Measurements from ENCODE around the gene ADCY2. TPM values are rescaled to one million over a fixed set of nuclear protein-coding genes. Genes with fewer than 3 reads are reported as not detected.

The ADCY2 gene
- total RNA-seq, 1 donor from 2014 or later, result 4.6 TPM

- no peak for DNase-seq (ENCODE audit: low spot score)
Observed at GRCh38 chr5:7589800-7590199, 193.9 kb downstream of the ADCY2 start.

DNA sequence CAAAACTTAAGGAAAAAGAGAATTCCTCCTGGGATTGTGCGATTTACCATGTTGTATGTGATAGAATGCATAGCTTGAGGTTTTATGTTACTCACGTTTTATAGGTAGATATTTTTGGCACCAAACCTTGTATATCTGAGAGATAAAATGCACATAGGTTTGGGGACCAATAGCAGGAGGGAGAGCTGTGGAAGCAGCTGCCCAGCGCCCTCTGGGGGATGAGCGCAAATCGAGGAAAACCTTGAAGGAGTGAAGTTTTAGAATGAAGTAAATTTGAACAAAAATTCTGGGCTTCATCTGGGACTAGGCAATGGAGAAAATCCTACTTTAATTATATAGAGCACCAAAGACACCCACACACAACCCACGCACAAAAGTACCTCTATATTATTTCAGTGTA lies 197.0 kb downstream of the ADCY2 start:
- DNase-seq (ENCODE audit: low spot score), result no peak

- no peak for DNase-seq (ENCODE audit: low spot score)
Observed at GRCh38 chr5:7597059-7597642, 201.2 kb downstream of the ADCY2 start.

GRCh38 chr5:7606840-7607465 lies 211.0 kb downstream of the ADCY2 start:
- peak; percentile 9 for DNase-seq (ENCODE audit: low spot score)

DNA sequence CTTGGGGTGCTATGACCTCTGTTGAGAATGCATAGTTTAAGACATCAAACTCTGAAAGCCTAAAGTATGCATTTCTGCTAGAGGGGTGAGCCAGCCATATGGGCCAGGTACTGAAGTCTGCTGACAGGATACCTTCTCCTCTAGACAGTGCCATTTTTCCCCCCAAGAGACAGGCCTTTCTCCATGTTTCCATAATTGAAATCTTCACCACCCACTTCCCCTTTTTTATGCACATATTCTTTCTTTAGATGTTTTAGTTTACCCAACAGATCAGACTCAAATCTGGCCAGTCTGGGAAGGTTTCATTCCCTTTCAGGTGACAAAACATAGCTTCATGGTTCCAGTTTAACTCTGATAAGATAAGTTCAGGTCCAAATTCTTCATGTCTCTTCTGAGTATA lies 212.8 kb downstream of the ADCY2 start:
- no peak for DNase-seq (ENCODE audit: low spot score)

DNA sequence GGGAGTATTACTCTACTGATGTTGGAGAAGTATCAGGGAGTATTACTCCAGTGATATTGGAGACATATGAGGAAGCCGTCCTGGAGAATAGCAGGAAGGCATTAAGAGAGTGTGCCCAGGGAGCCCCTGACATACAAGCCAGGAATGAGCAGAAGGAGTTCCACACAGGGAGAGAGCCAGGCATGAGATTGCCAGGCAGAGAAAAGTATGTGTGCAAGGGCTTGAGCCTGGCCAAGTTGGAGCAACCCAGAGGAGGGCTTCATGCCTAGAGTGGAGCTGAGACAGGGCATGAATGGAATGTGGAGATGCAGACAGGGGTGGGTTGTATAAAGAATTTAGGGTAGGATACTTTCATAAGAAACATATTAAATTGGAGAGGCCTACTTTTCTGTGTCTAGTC lies 213.8 kb downstream of the ADCY2 start:
- DNase-seq (ENCODE audit: low spot score), result no peak

GRCh38 chr5:7610531-7611177 lies 214.7 kb downstream of the ADCY2 start:
- DNase-seq (ENCODE audit: low spot score), result no peak

DNA sequence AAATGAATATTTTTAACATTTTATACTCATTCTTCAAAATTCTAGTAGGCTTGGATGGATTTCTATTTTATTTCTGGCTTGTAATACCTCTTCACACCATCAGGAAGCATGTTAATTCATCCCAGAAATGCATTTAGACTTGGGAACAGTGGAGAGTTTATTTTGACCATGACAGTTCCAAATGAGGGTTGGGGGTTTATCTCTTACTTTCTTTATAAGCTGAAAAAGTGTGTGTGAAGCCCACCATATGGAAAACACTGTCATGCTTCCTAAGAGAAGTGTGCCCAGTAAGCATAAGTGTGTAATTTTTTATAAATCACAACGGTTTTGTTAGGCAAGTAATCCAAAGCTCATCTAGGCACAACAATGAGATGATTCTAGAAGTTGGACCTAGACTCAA lies 215.6 kb downstream of the ADCY2 start:
- DNase-seq (ENCODE audit: low spot score), result no peak

GRCh38 chr5:7615566-7616061 lies 219.7 kb downstream of the ADCY2 start:
- peak; percentile 17 for DNase-seq (ENCODE audit: low spot score)

DNA sequence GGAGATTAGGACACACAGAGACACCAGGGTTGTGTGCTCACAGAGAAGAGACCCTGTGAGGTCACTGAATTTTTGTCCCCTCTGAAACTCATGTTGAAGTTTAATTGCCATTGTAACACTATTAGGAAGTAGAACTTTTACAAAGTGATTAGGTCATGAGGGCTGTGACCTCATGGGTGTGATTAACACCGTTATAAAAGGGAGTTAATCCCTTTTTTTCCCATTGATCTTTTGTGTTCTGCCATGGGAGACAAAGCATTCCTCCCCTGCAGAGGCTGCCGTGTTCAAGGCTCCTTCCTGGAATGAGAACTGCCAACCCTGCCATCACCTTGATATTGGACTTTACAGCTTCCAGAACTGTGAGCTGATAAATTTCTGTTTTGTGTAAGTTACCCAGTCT lies 221.0 kb downstream of the ADCY2 start:
- no peak for DNase-seq (ENCODE audit: low spot score)

DNA sequence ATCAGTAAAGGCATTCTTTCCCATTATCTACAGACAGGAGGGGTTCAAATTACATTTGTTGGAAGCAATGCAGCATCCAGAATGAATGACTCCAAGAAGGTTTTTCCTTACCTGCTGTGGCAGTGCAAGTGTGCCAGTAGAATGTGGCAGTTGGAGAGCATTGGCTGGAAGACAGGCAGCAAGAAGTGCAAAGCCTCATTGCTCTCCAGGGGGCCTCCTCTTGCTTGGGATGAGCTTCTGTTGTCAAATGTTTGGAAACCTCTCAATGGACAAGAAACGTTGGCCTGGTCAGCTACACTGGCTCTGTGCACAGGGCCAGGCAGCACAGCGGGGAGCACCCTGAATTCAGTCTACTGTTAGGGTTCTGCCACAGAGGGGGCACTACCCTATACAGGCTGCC lies 226.6 kb downstream of the ADCY2 start:
- DNase-seq (ENCODE audit: low spot score), result no peak

DNA sequence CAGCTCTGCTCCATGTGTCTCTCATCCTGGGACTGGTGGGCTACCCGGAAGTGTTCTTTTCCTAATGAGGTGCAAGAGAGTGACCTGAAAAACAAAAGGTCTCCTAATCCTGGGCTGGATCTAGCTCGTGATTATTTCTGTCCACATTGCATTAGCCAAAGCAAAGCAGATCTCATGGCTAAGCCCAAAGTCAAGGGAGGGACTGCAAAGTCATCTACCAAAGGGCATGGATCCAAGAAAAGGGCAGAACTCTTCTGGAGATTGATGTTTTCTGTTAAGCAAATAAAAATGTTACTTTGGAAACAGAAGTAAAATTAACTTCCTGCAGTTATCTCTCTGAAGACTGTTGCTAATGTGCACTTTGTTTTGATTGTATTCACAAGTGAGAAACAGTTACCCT lies 229.8 kb downstream of the ADCY2 start:
- DNase-seq (ENCODE audit: low spot score), result no peak

- no peak for DNase-seq (ENCODE audit: low spot score)
Observed at GRCh38 chr5:7628248-7628647, 232.3 kb downstream of the ADCY2 start.

DNA sequence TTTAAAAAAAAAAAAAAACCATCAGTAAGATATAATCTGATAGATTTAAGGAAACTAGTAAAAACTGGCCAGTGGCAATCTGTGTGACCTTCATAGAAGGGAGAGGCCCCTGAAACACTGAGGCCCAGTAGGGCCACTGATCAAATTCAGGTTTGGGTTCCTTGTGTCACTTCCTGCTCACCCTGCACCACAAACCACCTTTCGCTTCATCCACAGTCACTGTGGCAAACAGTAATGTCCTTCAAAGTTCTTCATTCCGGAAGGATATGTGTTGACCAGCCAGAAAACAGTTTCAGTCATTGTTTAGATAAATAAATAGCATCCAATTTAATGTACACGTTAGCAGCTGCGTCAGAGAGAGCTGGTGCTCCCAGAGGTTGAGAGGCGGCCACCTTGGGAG lies 232.9 kb downstream of the ADCY2 start:
- DNase-seq (ENCODE audit: low spot score), result no peak

GRCh38 chr5:7629561-7629960 lies 233.6 kb downstream of the ADCY2 start:
- DNase-seq (ENCODE audit: low spot score), result no peak

DNA sequence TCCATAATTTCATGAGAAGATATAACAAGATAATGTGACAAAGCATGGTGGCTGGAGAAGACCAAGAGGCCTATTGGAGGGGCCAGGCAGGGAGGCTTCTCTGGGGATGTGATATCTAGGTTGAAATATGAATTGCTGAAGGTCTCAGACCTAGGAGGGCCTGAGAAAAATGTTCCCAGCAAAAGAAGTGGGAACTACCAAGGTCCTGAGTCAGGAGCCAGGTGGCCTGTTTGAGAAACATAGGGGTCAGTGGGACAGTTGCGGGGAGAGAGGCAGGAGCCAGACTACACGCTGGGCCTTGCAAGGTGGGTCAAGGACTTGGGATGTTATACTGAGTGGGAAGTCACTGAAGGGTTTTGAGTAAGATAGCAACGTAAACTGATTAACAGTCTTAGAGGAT lies 238.9 kb downstream of the ADCY2 start:
- DNase-seq (ENCODE audit: low spot score), result no peak

GRCh38 chr5:7638456-7638855 lies 242.5 kb downstream of the ADCY2 start:
- DNase-seq (ENCODE audit: low spot score), result no peak

GRCh38 chr5:7642029-7642428 lies 246.1 kb downstream of the ADCY2 start:
- no peak for DNase-seq (ENCODE audit: low spot score)

- DNase-seq (ENCODE audit: low spot score), result no peak
Observed at GRCh38 chr5:7644723-7645122, 248.8 kb downstream of the ADCY2 start.

DNA sequence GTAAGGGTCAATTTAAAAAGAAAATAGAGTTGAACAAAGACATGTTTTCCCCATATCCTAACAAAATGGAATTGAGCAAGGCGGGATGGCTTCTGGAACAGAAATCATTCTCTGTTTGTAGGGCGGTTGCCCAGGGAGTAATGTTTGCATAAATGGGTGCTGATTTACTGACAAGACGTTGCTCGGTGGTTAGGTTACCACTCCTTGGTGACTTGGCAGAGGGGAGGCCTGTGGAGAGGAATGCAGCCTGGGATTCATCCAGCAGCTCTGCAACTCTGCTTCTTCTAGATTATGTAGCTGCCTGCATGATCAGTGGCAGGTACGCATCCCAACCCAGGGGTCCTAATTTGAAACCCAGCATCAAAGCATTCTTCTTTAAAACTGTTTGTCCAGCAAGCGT lies 254.8 kb downstream of the ADCY2 start:
- no peak for DNase-seq (ENCODE audit: low spot score)

GRCh38 chr5:7653046-7653445 lies 257.1 kb downstream of the ADCY2 start:
- DNase-seq (ENCODE audit: low spot score), result no peak

DNA sequence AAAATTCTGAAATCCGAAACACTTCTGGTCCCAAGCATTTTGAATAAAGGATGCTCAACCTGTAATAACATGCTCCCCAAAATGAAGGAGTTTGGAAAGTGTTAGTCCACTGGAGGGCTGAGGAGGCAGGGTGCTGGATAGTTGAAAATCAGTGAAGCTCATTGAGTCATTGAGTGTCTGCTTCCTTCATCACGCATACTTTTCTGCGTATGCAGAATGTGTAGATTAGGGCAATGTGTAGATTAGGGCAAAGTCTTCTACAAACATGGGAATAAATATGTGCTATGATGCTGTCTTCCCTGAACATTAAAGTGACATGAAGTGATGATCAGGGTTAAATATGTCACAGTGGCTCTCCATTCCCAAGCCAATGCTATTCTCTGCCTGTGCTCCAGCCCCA lies 261.2 kb downstream of the ADCY2 start:
- no peak for DNase-seq (ENCODE audit: low spot score)

DNA sequence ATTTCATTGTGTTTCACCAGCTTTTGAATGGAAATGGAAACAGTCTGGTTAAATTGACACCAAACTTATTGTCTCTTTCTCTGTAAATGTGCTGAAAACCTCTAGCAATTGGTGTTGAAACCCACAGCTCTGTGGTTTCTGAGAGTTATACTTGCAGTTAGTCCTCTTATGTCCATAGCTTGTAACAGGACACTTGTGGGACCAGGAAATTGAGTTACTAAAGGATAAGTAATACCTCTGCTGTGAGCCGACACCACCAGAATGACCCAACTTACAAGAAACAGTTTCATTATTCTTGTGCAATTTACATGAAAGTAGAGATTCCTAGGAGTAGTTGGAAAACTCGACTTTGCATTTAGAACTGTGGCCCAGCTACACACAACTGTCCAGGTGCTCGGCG lies 263.5 kb downstream of the ADCY2 start:
- no peak for DNase-seq (ENCODE audit: low spot score)

All from umbilical cord (tissue), 2 donors.